GM23338 (cell line): ENCODE data around the gene GLUL.

Experiments
- CTCF ChIP-seq, 2 experiments: fragments of 200-600 bp in 1 of 2; sonication (generic) in 1 of 2; conservative IDR thresholded peaks; 2 replicates each; pipeline versions ENCODE4 v1.5.1 to v1.6.1; 2016 to 2017; ENCODE audit warnings: antibody characterized with exemption in 2 of 2, low read depth in 2 of 2, mild to moderate bottlenecking in 2 of 2, moderate library complexity in 1 of 2
- TF ChIP-seq, protein P1 (sequence below): IDR thresholded peaks from one replicate; pipeline ENCODE4 v1.6.1; 2018; ENCODE audit warnings: antibody characterized with exemption; ENCODE audit not compliant: unreplicated experiment

DNA sequence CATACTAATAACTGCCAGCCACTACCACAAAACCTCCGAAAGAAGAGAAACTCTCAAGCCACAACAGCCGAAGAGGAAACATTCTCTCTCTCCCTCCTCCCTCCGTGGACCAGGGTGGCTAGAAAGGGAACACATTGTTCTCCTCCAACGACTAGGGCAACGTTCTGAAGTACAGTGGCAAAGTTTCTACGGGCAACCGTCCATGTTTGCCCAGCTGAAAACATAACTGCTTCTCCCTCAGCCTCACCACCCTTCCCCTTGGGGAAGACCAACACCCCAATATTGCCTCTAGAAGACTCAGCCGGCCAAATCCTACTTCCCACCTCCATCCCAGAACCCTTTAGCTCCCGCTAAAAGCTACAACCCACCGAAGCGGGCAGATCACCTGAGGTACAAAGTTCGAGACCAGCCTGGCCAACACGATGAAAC is 2.0 kb downstream of the GLUL start:
- no peak for TF ChIP-seq CTCF (conservative IDR thresholded peaks at IDR 0.05; ENCODE audit: low read depth in 2 of 2)
- TF ChIP-seq, protein P1, sequence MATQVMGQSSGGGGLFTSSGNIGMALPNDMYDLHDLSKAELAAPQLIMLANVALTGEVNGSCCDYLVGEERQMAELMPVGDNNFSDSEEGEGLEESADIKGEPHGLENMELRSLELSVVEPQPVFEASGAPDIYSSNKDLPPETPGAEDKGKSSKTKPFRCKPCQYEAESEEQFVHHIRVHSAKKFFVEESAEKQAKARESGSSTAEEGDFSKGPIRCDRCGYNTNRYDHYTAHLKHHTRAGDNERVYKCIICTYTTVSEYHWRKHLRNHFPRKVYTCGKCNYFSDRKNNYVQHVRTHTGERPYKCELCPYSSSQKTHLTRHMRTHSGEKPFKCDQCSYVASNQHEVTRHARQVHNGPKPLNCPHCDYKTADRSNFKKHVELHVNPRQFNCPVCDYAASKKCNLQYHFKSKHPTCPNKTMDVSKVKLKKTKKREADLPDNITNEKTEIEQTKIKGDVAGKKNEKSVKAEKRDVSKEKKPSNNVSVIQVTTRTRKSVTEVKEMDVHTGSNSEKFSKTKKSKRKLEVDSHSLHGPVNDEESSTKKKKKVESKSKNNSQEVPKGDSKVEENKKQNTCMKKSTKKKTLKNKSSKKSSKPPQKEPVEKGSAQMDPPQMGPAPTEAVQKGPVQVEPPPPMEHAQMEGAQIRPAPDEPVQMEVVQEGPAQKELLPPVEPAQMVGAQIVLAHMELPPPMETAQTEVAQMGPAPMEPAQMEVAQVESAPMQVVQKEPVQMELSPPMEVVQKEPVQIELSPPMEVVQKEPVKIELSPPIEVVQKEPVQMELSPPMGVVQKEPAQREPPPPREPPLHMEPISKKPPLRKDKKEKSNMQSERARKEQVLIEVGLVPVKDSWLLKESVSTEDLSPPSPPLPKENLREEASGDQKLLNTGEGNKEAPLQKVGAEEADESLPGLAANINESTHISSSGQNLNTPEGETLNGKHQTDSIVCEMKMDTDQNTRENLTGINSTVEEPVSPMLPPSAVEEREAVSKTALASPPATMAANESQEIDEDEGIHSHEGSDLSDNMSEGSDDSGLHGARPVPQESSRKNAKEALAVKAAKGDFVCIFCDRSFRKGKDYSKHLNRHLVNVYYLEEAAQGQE, result no peak
